Progenitor cell of endocrine pancreas (in vitro differentiated cells): Measurements from ENCODE around the gene APP. TPM values are rescaled to one million over a fixed set of nuclear protein-coding genes. Genes with fewer than 3 reads are reported as not detected.

Experiments
- DNase-seq: peaks from one replicate; pipeline ENCODE4 v3.0.0; 2021; ENCODE audit warnings: low spot score; ENCODE audit not compliant: unreplicated experiment
- H3K27ac Mint-ChIP-seq: 2 replicates; pipeline ENCODE4 v1.8.0; 2021; ENCODE audit warnings: mild to moderate bottlenecking, moderate library complexity, mixed read lengths
- H3K27me3 Mint-ChIP-seq: 2 replicates; pipeline ENCODE4 v1.8.0; 2021; ENCODE audit warnings: mixed read lengths
- H3K36me3 Mint-ChIP-seq: 2 replicates; pipeline ENCODE4 v1.8.0; 2022; ENCODE audit warnings: mixed read lengths; ENCODE audit not compliant: insufficient read depth
- H3K4me1 Mint-ChIP-seq: 2 replicates; pipeline ENCODE4 v1.8.0; 2021; ENCODE audit warnings: low read depth, mixed read lengths
- H3K4me3 Mint-ChIP-seq: 2 replicates; pipeline ENCODE4 v1.8.0; 2021; ENCODE audit warnings: low read depth, mild to moderate bottlenecking, moderate library complexity, mixed read lengths
- H3K9me3 Mint-ChIP-seq: 2 replicates; pipeline ENCODE4 v1.8.0; 2021; ENCODE audit warnings: low read depth, mixed read lengths
- CTCF ChIP-seq: fragments of 200-600 bp; sonication (generic); IDR thresholded peaks from one replicate; pipeline ENCODE4 v1.5.0; 2021; ENCODE audit warnings: antibody characterized with exemption, mild to moderate bottlenecking; ENCODE audit not compliant: unreplicated experiment
- total RNA-seq: library from RNA; stranded (reverse); gene quantifications from 2 replicates; pipeline ENCODE4 v1.2.1, GENCODE V29; 2021

APP gene
- total RNA-seq, 1 donor from 2014 or later = 631 TPM

GRCh38 chr21:25888711-25889110 lies 281.9 kb downstream of the APP start:
- TF ChIP-seq CTCF = no peak
- Mint-ChIP-seq H3K4me3 (no peak overlapping the region), H3K9me3 (peaks cover 3% of the 10 kb centered on the region), H3K4me1 (peaks cover 17% of the 10 kb centered on the region), H3K36me3 (peaks cover 60% of the 10 kb centered on the region), H3K27me3 (no peaks in the 10 kb centered on the region), H3K27ac (no peak overlapping the region)
- DNase-seq = no peak

DNA sequence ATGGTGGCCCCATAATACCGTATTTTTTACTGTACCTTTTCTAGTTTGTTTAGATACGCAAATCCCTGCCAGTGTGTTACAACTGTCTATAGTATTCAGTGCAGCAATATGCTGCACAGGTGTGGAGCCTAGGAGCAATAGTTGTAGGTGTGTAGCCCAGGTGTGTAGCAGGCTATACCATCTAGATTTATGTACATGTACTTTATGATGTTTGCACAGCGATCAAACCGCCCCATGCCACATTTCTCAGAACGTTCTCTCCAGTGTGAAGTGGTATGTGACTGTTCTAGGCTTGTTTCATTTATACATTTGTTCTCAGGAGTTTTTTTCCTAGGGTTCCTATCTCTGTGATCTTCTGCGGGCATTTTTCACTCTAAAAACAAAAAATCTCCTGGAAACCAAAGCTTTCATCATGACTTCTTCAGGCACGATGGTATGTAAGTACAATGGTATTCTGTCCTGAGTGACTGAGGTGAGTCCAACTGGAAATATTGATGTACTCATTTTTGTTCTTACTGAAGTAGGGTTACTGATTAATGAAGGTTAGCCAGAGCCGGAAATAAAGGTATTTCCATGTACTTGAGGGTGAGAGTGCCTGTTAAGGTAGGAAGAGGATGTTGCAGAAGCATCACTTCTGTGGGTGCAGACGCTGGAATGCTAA lies 282.8 kb downstream of the APP start:
- no peak for DNase-seq
- Mint-ChIP-seq H3K27me3 (no peaks in the 10 kb centered on the region), H3K36me3 (peaks cover 54% of the 10 kb centered on the region), H3K9me3 (no peaks in the 10 kb centered on the region), H3K27ac (peak overlapping the region; percentile 81), H3K4me3 (no peak overlapping the region), H3K4me1 (peaks cover 17% of the 10 kb centered on the region)
- TF ChIP-seq CTCF = no peak

- H3K27ac Mint-ChIP-seq = no peak overlapping the region
- TF ChIP-seq CTCF = peak; percentile 32
- peaks cover 60% of the 10 kb centered on the region for H3K36me3 Mint-ChIP-seq
- no peaks in the 10 kb centered on the region for H3K9me3 Mint-ChIP-seq
- DNase-seq = no peak
- peaks cover 17% of the 10 kb centered on the region for H3K4me1 Mint-ChIP-seq
- no peaks in the 10 kb centered on the region for H3K27me3 Mint-ChIP-seq
- no peak overlapping the region for H3K4me3 Mint-ChIP-seq
Measured at GRCh38 chr21:25887166-25887565, 283.4 kb downstream of the APP start.

DNA sequence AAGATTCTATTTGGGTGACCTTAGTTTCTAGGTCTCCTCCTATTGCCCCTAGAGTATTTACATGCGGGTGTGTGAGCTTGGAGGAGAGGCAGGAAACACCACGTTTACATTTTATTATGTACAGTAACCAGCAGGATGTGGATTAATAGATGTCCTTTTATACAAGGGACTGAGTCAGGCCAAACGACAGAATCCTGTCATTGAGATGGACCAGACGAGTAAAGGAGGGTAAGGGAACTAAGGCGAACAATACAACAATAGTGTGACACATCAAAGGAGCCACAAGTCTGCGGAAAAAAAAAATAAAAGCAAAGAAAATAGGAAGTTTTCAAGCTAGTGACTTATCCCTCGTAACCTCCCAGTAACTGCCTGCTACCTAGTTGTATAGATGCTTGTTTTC lies 284.7 kb downstream of the APP start:
- H3K36me3 Mint-ChIP-seq = peaks cover 66% of the 10 kb centered on the region
- H3K9me3 Mint-ChIP-seq = no peaks in the 10 kb centered on the region
- peaks cover 17% of the 10 kb centered on the region for H3K4me1 Mint-ChIP-seq
- TF ChIP-seq CTCF = no peak
- peak overlapping the region; percentile 60 for H3K27ac Mint-ChIP-seq
- no peak for DNase-seq
- H3K4me3 Mint-ChIP-seq = no peak overlapping the region
- H3K27me3 Mint-ChIP-seq = no peaks in the 10 kb centered on the region

GRCh38 chr21:25885405-25885804 lies 285.2 kb downstream of the APP start:
- no peak for DNase-seq
- peak overlapping the region; percentile 88 for H3K27ac Mint-ChIP-seq
- H3K9me3 Mint-ChIP-seq = no peaks in the 10 kb centered on the region
- no peaks in the 10 kb centered on the region for H3K27me3 Mint-ChIP-seq
- no peak for TF ChIP-seq CTCF
- peaks cover 65% of the 10 kb centered on the region for H3K36me3 Mint-ChIP-seq
- H3K4me3 Mint-ChIP-seq = no peak overlapping the region
- peaks cover 17% of the 10 kb centered on the region for H3K4me1 Mint-ChIP-seq
